Stimulated activated memory B cell treated with anti-CD40 and anti-IgM and Interleukin-4, amounts not matched to agents 10 μg/mL and 1 μg/mL and 100 μg/mL, for 72 hours (primary cell): Measurements from ENCODE around the gene TNS3.

ENCODE experiments used
- ATAC-seq: fragments of 150-1000 bp; cut with Tn5 transposase; 2 replicates; pipeline ENCODE4 v1.10.0; 2021
- H3K27ac Mint-ChIP-seq: one replicate; pipeline ENCODE4 v1.8.0; 2022; ENCODE audit warnings: mild to moderate bottlenecking, mixed read lengths
- H3K27me3 Mint-ChIP-seq: one replicate; pipeline ENCODE4 v1.8.0; 2022; ENCODE audit warnings: mixed read lengths
- H3K36me3 Mint-ChIP-seq: one replicate; pipeline ENCODE4 v1.8.0; 2022; ENCODE audit warnings: mixed read lengths
- H3K4me1 Mint-ChIP-seq: one replicate; pipeline ENCODE4 v1.8.0; 2022; ENCODE audit warnings: mixed read lengths
- H3K4me3 Mint-ChIP-seq: one replicate; pipeline ENCODE4 v1.8.0; 2022; ENCODE audit warnings: mild to moderate bottlenecking, moderate library complexity, mixed read lengths
- H3K9me3 Mint-ChIP-seq: one replicate; pipeline ENCODE4 v1.8.0; 2022; ENCODE audit warnings: mixed read lengths

TNS3 gene

GRCh38 chr7:47454069-47454973, 127.6 kb downstream of the TNS3 start:
- Mint-ChIP-seq H3K4me3 (no peak overlapping the region), H3K9me3 (no peaks in the 10 kb centered on the region), H3K36me3 (peaks cover 10% of the 10 kb centered on the region), H3K27me3 (no peaks in the 10 kb centered on the region), H3K4me1 (peaks cover 22% of the 10 kb centered on the region), H3K27ac (no peak overlapping the region)
- no peak for ATAC-seq

GRCh38 chr7:47453093-47454061, 128.5 kb downstream of the TNS3 start:
- peak overlapping the region; percentile 42 for H3K27ac Mint-ChIP-seq
- H3K36me3 Mint-ChIP-seq: peaks cover 12% of the 10 kb centered on the region
- H3K27me3 Mint-ChIP-seq: no peaks in the 10 kb centered on the region
- H3K4me3 Mint-ChIP-seq: no peak overlapping the region
- peaks cover 18% of the 10 kb centered on the region for H3K4me1 Mint-ChIP-seq
- no peak for ATAC-seq
- no peaks in the 10 kb centered on the region for H3K9me3 Mint-ChIP-seq

- ATAC-seq: no peak
- peaks cover 12% of the 10 kb centered on the region for H3K4me1 Mint-ChIP-seq
- no peak overlapping the region for H3K4me3 Mint-ChIP-seq
- H3K27ac Mint-ChIP-seq: no peak overlapping the region
- H3K27me3 Mint-ChIP-seq: no peaks in the 10 kb centered on the region
- no peaks in the 10 kb centered on the region for H3K9me3 Mint-ChIP-seq
- peaks cover 12% of the 10 kb centered on the region for H3K36me3 Mint-ChIP-seq
These were observed 129.2 kb downstream of the TNS3 start for GRCh38 chr7:47452715-47453092.

GRCh38 chr7:47452295-47452694, 129.6 kb downstream of the TNS3 start:
- no peak for ATAC-seq
- H3K27me3 Mint-ChIP-seq: no peaks in the 10 kb centered on the region
- peaks cover 9% of the 10 kb centered on the region for H3K4me1 Mint-ChIP-seq
- peaks cover 12% of the 10 kb centered on the region for H3K36me3 Mint-ChIP-seq
- no peak overlapping the region for H3K4me3 Mint-ChIP-seq
- no peaks in the 10 kb centered on the region for H3K9me3 Mint-ChIP-seq
- H3K27ac Mint-ChIP-seq: no peak overlapping the region

- no peak for ATAC-seq
- Mint-ChIP-seq H3K4me3 (no peak overlapping the region), H3K4me1 (peaks cover 13% of the 10 kb centered on the region), H3K36me3 (peaks cover 12% of the 10 kb centered on the region), H3K27me3 (no peaks in the 10 kb centered on the region), H3K9me3 (no peaks in the 10 kb centered on the region), H3K27ac (no peak overlapping the region)
These were observed 130.1 kb downstream of the TNS3 start for GRCh38 chr7:47451851-47452205.

GRCh38 chr7:47449810-47450590, 131.9 kb downstream of the TNS3 start:
- no peak for ATAC-seq

GRCh38 chr7:47448971-47449370, 132.9 kb downstream of the TNS3 start:
- Mint-ChIP-seq H3K27me3 (no peaks in the 10 kb centered on the region), H3K9me3 (no peaks in the 10 kb centered on the region), H3K4me3 (no peak overlapping the region), H3K36me3 (peaks cover 6% of the 10 kb centered on the region), H3K4me1 (peaks cover 26% of the 10 kb centered on the region), H3K27ac (no peak overlapping the region)
- no peak for ATAC-seq

More at GRCh38 chr7:47449810-47450590, 131.9 kb downstream of the TNS3 start:
- Mint-ChIP-seq H3K36me3 (peaks cover 6% of the 10 kb centered on the region), H3K4me1 (peaks cover 21% of the 10 kb centered on the region), H3K27ac (no peak overlapping the region), H3K27me3 (no peaks in the 10 kb centered on the region), H3K4me3 (no peak overlapping the region), H3K9me3 (no peaks in the 10 kb centered on the region)

GRCh38 chr7:47447621-47448349, 134.1 kb downstream of the TNS3 start:
- no peak for ATAC-seq
- Mint-ChIP-seq H3K36me3 (peaks cover 6% of the 10 kb centered on the region), H3K27me3 (no peaks in the 10 kb centered on the region), H3K27ac (peak overlapping the region; percentile 1), H3K4me3 (no peak overlapping the region), H3K9me3 (no peaks in the 10 kb centered on the region), H3K4me1 (peaks cover 26% of the 10 kb centered on the region)

GRCh38 chr7:47446871-47447466, 134.9 kb downstream of the TNS3 start:
- no peaks in the 10 kb centered on the region for H3K27me3 Mint-ChIP-seq
- peaks cover 26% of the 10 kb centered on the region for H3K4me1 Mint-ChIP-seq
- no peak overlapping the region for H3K4me3 Mint-ChIP-seq
- H3K9me3 Mint-ChIP-seq: no peaks in the 10 kb centered on the region
- peaks cover 6% of the 10 kb centered on the region for H3K36me3 Mint-ChIP-seq
- no peak for ATAC-seq
- peak overlapping the region; percentile 62 for H3K27ac Mint-ChIP-seq

GRCh38 chr7:47444376-47445098, 137.4 kb downstream of the TNS3 start:
- Mint-ChIP-seq H3K9me3 (no peaks in the 10 kb centered on the region), H3K4me3 (no peak overlapping the region)
- ATAC-seq: no peak

GRCh38 chr7:47443049-47443448, 138.9 kb downstream of the TNS3 start:
- H3K9me3 Mint-ChIP-seq: no peaks in the 10 kb centered on the region
- H3K4me3 Mint-ChIP-seq: no peak overlapping the region
- no peaks in the 10 kb centered on the region for H3K27me3 Mint-ChIP-seq
- peaks cover 18% of the 10 kb centered on the region for H3K36me3 Mint-ChIP-seq
- peaks cover 26% of the 10 kb centered on the region for H3K4me1 Mint-ChIP-seq
- H3K27ac Mint-ChIP-seq: no peak overlapping the region
- no peak for ATAC-seq

More at GRCh38 chr7:47444376-47445098, 137.4 kb downstream of the TNS3 start:
- H3K27ac Mint-ChIP-seq: peak overlapping the region; percentile 8
- H3K27me3 Mint-ChIP-seq: no peaks in the 10 kb centered on the region
- peaks cover 26% of the 10 kb centered on the region for H3K4me1 Mint-ChIP-seq
- peaks cover 10% of the 10 kb centered on the region for H3K36me3 Mint-ChIP-seq

- H3K4me3 Mint-ChIP-seq: no peak overlapping the region
These were observed 139.4 kb downstream of the TNS3 start for GRCh38 chr7:47442605-47442865.

GRCh38 chr7:47441796-47442604, 139.9 kb downstream of the TNS3 start:
- peaks cover 21% of the 10 kb centered on the region for H3K4me1 Mint-ChIP-seq
- no peak for ATAC-seq
- no peaks in the 10 kb centered on the region for H3K27me3 Mint-ChIP-seq
- no peak overlapping the region for H3K4me3 Mint-ChIP-seq
- no peak overlapping the region for H3K27ac Mint-ChIP-seq
- no peaks in the 10 kb centered on the region for H3K9me3 Mint-ChIP-seq
- H3K36me3 Mint-ChIP-seq: peaks cover 18% of the 10 kb centered on the region

More at GRCh38 chr7:47442605-47442865, 139.4 kb downstream of the TNS3 start:
- H3K36me3 Mint-ChIP-seq: peaks cover 18% of the 10 kb centered on the region
- H3K27ac Mint-ChIP-seq: no peak overlapping the region
- no peaks in the 10 kb centered on the region for H3K27me3 Mint-ChIP-seq
- no peaks in the 10 kb centered on the region for H3K9me3 Mint-ChIP-seq
- ATAC-seq: no peak
- H3K4me1 Mint-ChIP-seq: peaks cover 26% of the 10 kb centered on the region
